ENCODE data around the gene TTC19. TPM values are rescaled to one million over a fixed set of nuclear protein-coding genes. Genes with fewer than 3 reads are reported as not detected.
A peak's percentile ranks its signal among the peaks of the same experiment; 100 is the strongest.

Gene TTC19, protein sequence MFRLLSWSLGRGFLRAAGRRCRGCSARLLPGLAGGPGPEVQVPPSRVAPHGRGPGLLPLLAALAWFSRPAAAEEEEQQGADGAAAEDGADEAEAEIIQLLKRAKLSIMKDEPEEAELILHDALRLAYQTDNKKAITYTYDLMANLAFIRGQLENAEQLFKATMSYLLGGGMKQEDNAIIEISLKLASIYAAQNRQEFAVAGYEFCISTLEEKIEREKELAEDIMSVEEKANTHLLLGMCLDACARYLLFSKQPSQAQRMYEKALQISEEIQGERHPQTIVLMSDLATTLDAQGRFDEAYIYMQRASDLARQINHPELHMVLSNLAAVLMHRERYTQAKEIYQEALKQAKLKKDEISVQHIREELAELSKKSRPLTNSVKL
- 36.0 TPM for total RNA-seq
- long read RNA-seq, transcript TTC19-201 (10 exons, 3,002 nt) = major isoform, 31 of 76 reads
- long read RNA-seq, partial matches to known transcripts = 7 of 76 reads
- long read RNA-seq, other reads (novel, unspliced or antisense) = 34 of 76 reads

DNA sequence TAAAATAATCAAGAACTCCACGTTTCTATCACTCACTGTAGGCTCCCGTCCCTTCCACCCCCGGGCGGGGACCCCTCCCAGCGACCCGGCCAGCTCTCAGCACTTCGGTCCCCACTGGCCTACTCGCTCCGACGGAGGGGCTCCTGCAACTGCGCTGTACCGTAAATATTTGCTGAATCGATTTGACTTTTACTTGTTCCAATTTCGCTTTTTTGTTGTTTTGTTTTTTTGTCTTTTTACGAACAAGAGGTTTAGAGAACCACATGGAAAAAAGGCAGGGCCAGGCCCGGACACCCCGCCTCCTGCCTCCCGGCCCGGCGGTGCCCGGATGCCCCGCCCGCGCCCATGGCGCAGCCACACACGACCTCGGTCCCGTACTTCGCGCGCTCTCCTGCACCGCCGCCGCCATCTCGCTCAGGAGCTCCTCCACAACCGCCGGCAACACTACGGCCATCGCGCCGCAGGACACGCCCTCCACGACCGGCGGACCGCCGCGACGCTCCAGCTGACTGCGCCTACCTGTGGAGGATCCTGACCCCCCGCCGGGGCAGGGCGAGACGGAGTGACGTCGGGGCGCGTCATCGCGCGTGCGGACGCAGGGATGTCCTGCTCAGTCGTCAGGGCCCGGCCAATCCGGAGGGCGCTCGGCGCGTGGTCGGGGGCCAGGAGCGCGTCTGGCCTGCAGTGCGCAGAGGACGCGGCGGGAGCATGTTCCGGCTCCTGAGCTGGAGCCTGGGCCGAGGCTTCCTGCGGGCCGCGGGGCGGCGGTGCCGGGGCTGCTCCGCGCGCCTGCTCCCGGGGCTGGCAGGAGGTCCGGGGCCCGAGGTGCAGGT, at the start of gene TTC19, which contains the start of gene ZSWIM7:
Gene TTC19, plus strand, starts transcription at position 684 of the 833 bp plus-strand sequence. Its CDS starts 25 bp downstream, at position 709.
Gene ZSWIM7, minus strand, starts transcription at position 564 of the 833 bp plus-strand sequence. Its CDS starts 110 bp downstream, at position 454.
- Histone ChIP-seq H3K36me3 (peaks cover 32% of the 10 kb centered on the region), H3K4me1 (peaks cover 21% of the 10 kb centered on the region), H3K27ac (peak within 1 kb of the TSS; percentile 98), H3K27me3 (ENCODE audit: low read depth) (no peaks in the 10 kb centered on the region), H3K9me3 (no peaks in the 10 kb centered on the region), H3K4me3 (peak within 1 kb of the TSS; percentile 85)
- intact Hi-C loops (cut with DNase I) = no loop called here
- peak; percentile 98 for ATAC-seq
- DNase-seq = peak; percentile 99
- TF ChIP-seq, protein P1, sequence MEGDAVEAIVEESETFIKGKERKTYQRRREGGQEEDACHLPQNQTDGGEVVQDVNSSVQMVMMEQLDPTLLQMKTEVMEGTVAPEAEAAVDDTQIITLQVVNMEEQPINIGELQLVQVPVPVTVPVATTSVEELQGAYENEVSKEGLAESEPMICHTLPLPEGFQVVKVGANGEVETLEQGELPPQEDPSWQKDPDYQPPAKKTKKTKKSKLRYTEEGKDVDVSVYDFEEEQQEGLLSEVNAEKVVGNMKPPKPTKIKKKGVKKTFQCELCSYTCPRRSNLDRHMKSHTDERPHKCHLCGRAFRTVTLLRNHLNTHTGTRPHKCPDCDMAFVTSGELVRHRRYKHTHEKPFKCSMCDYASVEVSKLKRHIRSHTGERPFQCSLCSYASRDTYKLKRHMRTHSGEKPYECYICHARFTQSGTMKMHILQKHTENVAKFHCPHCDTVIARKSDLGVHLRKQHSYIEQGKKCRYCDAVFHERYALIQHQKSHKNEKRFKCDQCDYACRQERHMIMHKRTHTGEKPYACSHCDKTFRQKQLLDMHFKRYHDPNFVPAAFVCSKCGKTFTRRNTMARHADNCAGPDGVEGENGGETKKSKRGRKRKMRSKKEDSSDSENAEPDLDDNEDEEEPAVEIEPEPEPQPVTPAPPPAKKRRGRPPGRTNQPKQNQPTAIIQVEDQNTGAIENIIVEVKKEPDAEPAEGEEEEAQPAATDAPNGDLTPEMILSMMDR (IDR thresholded peaks at IDR 0.05) = peak; percentile 6

DNA sequence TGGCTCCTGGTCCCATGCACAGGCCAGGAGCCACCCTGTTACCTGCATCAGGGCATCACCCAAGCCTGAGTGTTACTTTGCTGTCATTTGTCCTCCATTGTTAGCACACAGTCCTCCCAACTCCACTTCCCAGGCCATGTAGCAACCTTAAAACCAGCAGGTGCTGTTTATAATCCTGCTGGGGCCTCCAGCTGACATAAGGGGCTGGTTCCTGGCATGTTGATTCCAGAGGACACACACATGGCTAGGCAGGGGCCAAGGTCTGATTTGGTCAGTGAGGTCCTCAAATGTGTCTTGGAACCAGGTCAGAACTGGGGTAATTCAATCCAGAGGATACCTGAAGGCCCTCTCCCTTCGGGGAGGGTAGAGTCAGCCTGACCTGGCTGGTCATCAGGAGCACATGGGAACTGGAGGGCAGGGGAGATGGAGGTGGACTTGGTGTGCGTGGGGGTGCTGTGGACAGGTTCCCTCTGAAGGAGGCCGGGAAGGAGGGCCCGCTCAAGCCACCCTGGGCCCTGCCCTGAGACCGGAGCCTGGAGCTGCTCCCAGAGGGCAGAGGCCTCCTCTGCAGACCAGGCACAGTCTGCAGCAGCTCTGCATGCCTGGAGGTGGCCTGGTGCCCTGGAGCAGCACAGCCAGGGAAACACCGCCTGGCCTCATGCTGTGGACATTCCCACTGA, 48.1 kb upstream of the TTC19 start:
- Histone ChIP-seq H3K36me3 (no peaks in the 10 kb centered on the region), H3K4me3 (no peak overlapping the region), H3K27me3 (ENCODE audit: low read depth) (no peaks in the 10 kb centered on the region), H3K4me1 (peaks cover 18% of the 10 kb centered on the region), H3K9me3 (no peaks in the 10 kb centered on the region), H3K27ac (no peak overlapping the region)
- intact Hi-C loops (cut with DNase I) = no loop called here
- DNase-seq (no peak), ATAC-seq (no peak)
- TF ChIP-seq, protein P1 (IDR thresholded peaks at IDR 0.05) = no peak

DNA sequence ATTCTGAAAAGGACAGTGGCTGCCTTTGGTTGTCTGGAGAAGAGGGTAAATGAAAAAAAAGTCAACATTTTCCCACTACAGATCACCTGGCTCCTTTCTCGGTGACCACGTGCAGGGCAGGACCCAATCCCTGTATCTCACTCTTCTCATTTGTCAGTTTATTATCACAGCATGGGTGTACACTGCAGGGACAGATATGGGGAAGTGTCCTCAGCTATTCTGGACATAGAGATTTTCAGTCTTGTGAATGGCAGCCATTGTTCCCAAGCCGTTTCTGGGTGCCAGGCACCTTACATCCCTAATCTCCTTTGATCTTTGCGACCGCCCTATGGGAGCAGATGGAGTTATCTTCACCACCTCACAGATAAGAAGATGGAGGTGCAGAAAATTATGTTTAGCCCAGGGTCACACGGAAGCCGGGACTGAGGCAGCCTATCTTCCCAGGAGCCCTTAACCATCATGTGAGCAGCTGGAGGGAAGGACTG, 47.5 kb upstream of the TTC19 start:
- intact Hi-C loops (cut with DNase I) = no loop called here
- H3K9me3 ChIP-seq = no peaks in the 10 kb centered on the region
- no peaks in the 10 kb centered on the region for H3K27me3 ChIP-seq (ENCODE audit: low read depth)
- no peak for DNase-seq
- peaks cover 13% of the 10 kb centered on the region for H3K4me1 ChIP-seq
- no peak overlapping the region for H3K4me3 ChIP-seq
- ATAC-seq = no peak
- no peaks in the 10 kb centered on the region for H3K36me3 ChIP-seq
- no peak overlapping the region for H3K27ac ChIP-seq
- TF ChIP-seq, protein P1 (IDR thresholded peaks at IDR 0.05) = no peak

DNA sequence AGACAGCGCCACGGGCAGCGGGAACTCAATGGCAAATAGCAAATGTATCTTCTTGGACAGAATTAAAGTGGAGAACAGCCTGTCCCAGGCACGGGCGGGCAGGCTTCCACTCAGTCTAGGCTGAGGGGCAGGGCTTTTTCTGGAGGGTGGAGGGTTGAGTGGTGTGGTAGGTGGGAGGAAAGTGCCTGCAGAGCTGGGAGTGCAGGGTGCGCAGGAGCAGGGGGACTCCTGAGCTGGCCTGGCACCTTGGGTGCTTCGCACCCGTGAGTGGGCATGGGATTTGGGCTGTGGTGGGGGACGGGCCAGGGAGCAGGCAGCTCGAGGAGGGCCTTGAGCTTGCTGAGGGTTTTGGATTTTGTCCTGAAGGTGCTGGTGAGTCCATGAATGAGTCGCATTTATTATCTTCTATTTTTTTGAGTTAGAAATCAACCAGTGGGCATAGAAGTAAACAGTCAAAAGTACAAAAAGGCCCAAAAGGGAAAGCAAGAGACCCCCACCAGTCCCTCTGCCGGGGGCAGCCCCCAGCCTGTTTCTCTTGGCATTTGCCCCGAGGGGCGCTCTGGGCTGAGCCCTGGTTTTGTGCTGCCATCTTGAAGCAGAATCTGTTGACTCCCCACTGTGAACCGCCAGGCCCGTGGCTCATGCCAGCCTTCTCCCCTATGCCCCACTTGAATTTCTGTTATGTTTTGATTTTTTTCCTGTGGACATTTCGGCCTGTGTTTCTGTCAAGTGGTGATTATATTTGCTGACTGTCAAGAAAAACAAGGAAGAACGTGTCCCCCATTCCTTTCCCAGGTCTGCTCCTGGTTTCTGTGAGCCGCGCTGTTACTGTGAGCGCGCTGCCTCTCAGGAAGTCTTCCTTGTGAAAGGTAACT, 46.5 kb upstream of the TTC19 start:
- H3K36me3 ChIP-seq = no peaks in the 10 kb centered on the region
- no peaks in the 10 kb centered on the region for H3K9me3 ChIP-seq
- DNase-seq (no peak), ATAC-seq (no peak)
- peaks cover 5% of the 10 kb centered on the region for H3K4me1 ChIP-seq
- TF ChIP-seq, protein P1 (IDR thresholded peaks at IDR 0.05) = no peak
- no peak overlapping the region for H3K27ac ChIP-seq
- intact Hi-C loops (cut with DNase I) = no loop called here
- no peaks in the 10 kb centered on the region for H3K27me3 ChIP-seq (ENCODE audit: low read depth)
- H3K4me3 ChIP-seq = no peak overlapping the region

Measured in lower lobe of right lung (tissue), 2 donors.